ENCODE measurements around the gene TIPRL.

GRCh38 chr1:168148916-168149315, 29.8 kb upstream of the TIPRL start:
- no peak for TF ChIP-seq CTCF (IDR thresholded peaks at IDR 0.05; ENCODE audit: control extremely low read depth in 1 of 3, insufficient read depth in 1 of 3, low read depth in 1 of 3, low read length in 3 of 3)
- TF ChIP-seq USF2 (IDR thresholded peaks at IDR 0.05; ENCODE audit: low read length): no peak
- TF ChIP-seq CHD2 (IDR thresholded peaks at IDR 0.05; ENCODE audit: low read length): no peak
- no peak for TF ChIP-seq SP4 (IDR thresholded peaks at IDR 0.05; ENCODE audit: low read length)
- TF ChIP-seq ZNF274 (IDR thresholded peaks at IDR 0.05; ENCODE audit: borderline replicate concordance, extremely low read depth, low read length): no peak
- no peak for TF ChIP-seq SIN3A (conservative IDR thresholded peaks at IDR 0.05 in 1 of 2, IDR thresholded peaks at IDR 0.05 in 1 of 2; ENCODE audit: low read depth in 1 of 2, low read length in 2 of 2)
- no peak for TF ChIP-seq EZH2 (IDR thresholded peaks at IDR 0.05; ENCODE audit: low read depth, low read length, severe bottlenecking)
- no peak for TF ChIP-seq NRF1 (IDR thresholded peaks at IDR 0.05; ENCODE audit: low read depth, low read length)
- TF ChIP-seq KDM5A (IDR thresholded peaks at IDR 0.05; ENCODE audit: low read length): no peak
- TF ChIP-seq EGR1 (IDR thresholded peaks at IDR 0.05; ENCODE audit: borderline replicate concordance, low read depth, low read length): no peak
- no peak for TF ChIP-seq E2F6 (IDR thresholded peaks at IDR 0.05)
